H9 (cell line): ENCODE data around the gene STK10. TPM values are rescaled to one million over a fixed set of nuclear protein-coding genes. Genes with fewer than 3 reads are reported as not detected.

ENCODE experiments used
- DNase-seq: peaks from one replicate; pipeline ENCODE4 v3.0.0-alpha.2; 2017
- H2AFZ ChIP-seq: one replicate; pipeline ENCODE4 v1.6.1; 2013; ENCODE audit warnings: mild to moderate bottlenecking, low read length, control low read depth, moderate library complexity
- H2AK5ac ChIP-seq: 2 replicates; pipeline ENCODE4 v1.6.1; 2013; ENCODE audit warnings: low read length, control low read depth, mixed read lengths; ENCODE audit not compliant: insufficient read length
- H2BK120ac ChIP-seq: one replicate; pipeline ENCODE4 v1.6.1; 2013; ENCODE audit warnings: low read depth, mild to moderate bottlenecking, low read length, control low read depth, inconsistent platforms; ENCODE audit not compliant: poor library complexity, severe bottlenecking
- H2BK12ac ChIP-seq: 2 replicates; pipeline ENCODE4 v1.6.1; 2013; ENCODE audit warnings: low read length, control low read depth, mixed read lengths, low read depth; ENCODE audit not compliant: insufficient read length
- H2BK15ac ChIP-seq: 2 replicates; pipeline ENCODE4 v1.6.1; 2013; ENCODE audit warnings: low read depth, low read length, control low read depth
- H2BK20ac ChIP-seq: one replicate; pipeline ENCODE4 v1.6.1; 2013; ENCODE audit warnings: low read depth, mild to moderate bottlenecking, low read length, control low read depth, inconsistent platforms; ENCODE audit not compliant: poor library complexity, severe bottlenecking
- H2BK5ac ChIP-seq: 2 replicates; pipeline ENCODE4 v1.6.1; 2013; ENCODE audit warnings: low read length, control low read depth, mixed read lengths; ENCODE audit not compliant: insufficient read length
- H3K14ac ChIP-seq: 2 replicates; pipeline ENCODE4 v1.6.1; 2013; ENCODE audit warnings: low read length, control low read depth; ENCODE audit not compliant: insufficient read depth
- H3K18ac ChIP-seq: 2 replicates; pipeline ENCODE4 v1.6.1; 2013; ENCODE audit warnings: low read depth, mild to moderate bottlenecking, mixed read lengths, low read length, control low read depth; ENCODE audit not compliant: insufficient read length
- H3K23ac ChIP-seq: 2 replicates; pipeline ENCODE4 v1.6.1; 2013; ENCODE audit warnings: low read length, control low read depth, mixed read lengths, low read depth; ENCODE audit not compliant: insufficient read length
- H3K23me2 ChIP-seq: 2 replicates; pipeline ENCODE4 v1.6.1; 2013; ENCODE audit warnings: low read depth, mild to moderate bottlenecking, mixed read lengths, low read length, control low read depth; ENCODE audit not compliant: insufficient read length, poor library complexity, severe bottlenecking
- H3K27ac ChIP-seq: 2 replicates; pipeline ENCODE4 v1.5.1; 2013; ENCODE audit warnings: low read length, control low read depth, mixed read lengths, low read depth; ENCODE audit not compliant: insufficient read length
- H3K27me3 ChIP-seq: 2 replicates; pipeline ENCODE4 v1.6.1; 2013; ENCODE audit warnings: low read length, control low read depth, inconsistent platforms; ENCODE audit not compliant: insufficient read depth
- H3K4ac ChIP-seq: 2 replicates; pipeline ENCODE4 v1.6.1; 2013; ENCODE audit warnings: low read depth, mild to moderate bottlenecking, control low read depth, inconsistent platforms, low read length, moderate library complexity
- H3K4me1 ChIP-seq: 2 replicates; pipeline ENCODE4 v1.6.1; 2013; ENCODE audit warnings: low read length, control low read depth, inconsistent platforms; ENCODE audit not compliant: insufficient read depth
- H3K4me2 ChIP-seq: 2 replicates; pipeline ENCODE4 v1.6.1; 2013; ENCODE audit warnings: low read length, control low read depth, mixed read lengths; ENCODE audit not compliant: insufficient read length, insufficient read depth
- H3K56ac ChIP-seq: 2 replicates; pipeline ENCODE4 v1.6.1; 2013; ENCODE audit warnings: low read depth, mild to moderate bottlenecking, mixed read lengths, low read length, control low read depth; ENCODE audit not compliant: insufficient read length
- H3K79me1 ChIP-seq: 2 replicates; pipeline ENCODE4 v1.6.1; 2013; ENCODE audit warnings: low read depth, mild to moderate bottlenecking, moderate library complexity, low read length, control low read depth, inconsistent platforms; ENCODE audit not compliant: insufficient read depth, poor library complexity, severe bottlenecking
- H3K79me2 ChIP-seq: 2 replicates; pipeline ENCODE4 v1.6.1; 2013; ENCODE audit warnings: low read length, control low read depth, inconsistent platforms; ENCODE audit not compliant: insufficient read depth
- H3K9ac ChIP-seq: 2 replicates; pipeline ENCODE4 v1.6.1; 2013; ENCODE audit warnings: low read length, control low read depth, mixed read lengths; ENCODE audit not compliant: insufficient read length; ENCODE audit errors: extremely low read depth
- H3K9me3 ChIP-seq: one replicate; pipeline ENCODE4 v1.6.1; 2013; ENCODE audit warnings: low read depth, low read length, inconsistent platforms; ENCODE audit not compliant: control insufficient read depth
- H3T11ph ChIP-seq: one replicate; pipeline ENCODE4 v1.6.1; 2013; ENCODE audit warnings: mild to moderate bottlenecking, low read length, control low read depth, inconsistent platforms
- H4K20me1 ChIP-seq: one replicate; pipeline ENCODE4 v1.6.1; 2013; ENCODE audit not compliant: control insufficient read depth, insufficient read length, insufficient read depth
- H4K5ac ChIP-seq: 2 replicates; pipeline ENCODE4 v1.6.1; 2013; ENCODE audit warnings: low read depth, mild to moderate bottlenecking, mixed read lengths, low read length, control low read depth; ENCODE audit not compliant: insufficient read length
- H4K8ac ChIP-seq: replicated peaks from 2 replicates; pipeline ENCODE4 v1.6.1; 2013; ENCODE audit warnings: low read length, control low read depth, mixed read lengths, low read depth; ENCODE audit not compliant: insufficient read length
- H4K91ac ChIP-seq: 2 replicates; pipeline ENCODE4 v1.6.1; 2013; ENCODE audit warnings: low read depth, mild to moderate bottlenecking, moderate library complexity, mixed read lengths, low read length, control low read depth; ENCODE audit not compliant: insufficient read length
- H3K27ac Mint-ChIP-seq, 3 experiments: 2 replicates in 2 of 3; 3 replicates in 1 of 3; pipeline ENCODE4 v1.8.0; 2020 to 2021; ENCODE audit warnings: mixed read lengths in 3 of 3, mild to moderate bottlenecking in 1 of 3, moderate library complexity in 1 of 3
- H3K27me3 Mint-ChIP-seq: 2 replicates; pipeline ENCODE4 v1.8.0; 2021; ENCODE audit warnings: low read depth, mild to moderate bottlenecking, moderate library complexity, mixed read lengths
- H3K36me3 Mint-ChIP-seq, 3 experiments: 2 replicates in 2 of 3; 3 replicates in 1 of 3; pipeline ENCODE4 v1.8.0; 2020 to 2021; ENCODE audit warnings: low read depth in 3 of 3, mixed read lengths in 3 of 3; ENCODE audit not compliant: insufficient read depth in 1 of 3
- H3K4me1 Mint-ChIP-seq, 2 experiments: 2 replicates each; pipeline ENCODE4 v1.8.0; 2020; ENCODE audit warnings: mixed read lengths in 2 of 2
- H3K4me3 Mint-ChIP-seq, 2 experiments: 2 replicates in 1 of 2; 3 replicates in 1 of 2; pipeline ENCODE4 v1.8.0; 2020 to 2021; ENCODE audit warnings: mild to moderate bottlenecking in 2 of 2, mixed read lengths in 2 of 2, moderate library complexity in 1 of 2
- H3K9me3 Mint-ChIP-seq, 2 experiments: 2 replicates in 1 of 2; 3 replicates in 1 of 2; pipeline ENCODE4 v1.8.0; 2020; ENCODE audit warnings: mild to moderate bottlenecking in 2 of 2, mixed read lengths in 2 of 2, moderate library complexity in 1 of 2
- WGBS: extraction: QIAGEN DNeasy Blood & Tissue Kit; methylation state at CpG from one replicate; pipeline ENCODE4 v1.1.7; 2013; ENCODE audit warnings: missing lambda C conversion rate, low lambda C conversion rate, mixed read lengths; ENCODE audit not compliant: insufficient read length; ENCODE audit errors: extremely low coverage; 5-methylcytosine and 5-hydroxymethylcytosine counted together
- total RNA-seq: library from RNA; stranded (reverse); gene quantifications from 2 replicates; pipeline ENCODE4 v1.2.1, GENCODE V29; 2021
- TF ChIP-seq, protein P1 (sequence below): fragments of 200-600 bp; sonication (generic); conservative IDR thresholded peaks from 3 replicates; pipeline ENCODE4 v1.8.0; 2021; ENCODE audit warnings: antibody characterized with exemption, mild to moderate bottlenecking

Gene STK10
- total RNA-seq, 1 experiment from 2014 or later: 14.6 TPM

DNA sequence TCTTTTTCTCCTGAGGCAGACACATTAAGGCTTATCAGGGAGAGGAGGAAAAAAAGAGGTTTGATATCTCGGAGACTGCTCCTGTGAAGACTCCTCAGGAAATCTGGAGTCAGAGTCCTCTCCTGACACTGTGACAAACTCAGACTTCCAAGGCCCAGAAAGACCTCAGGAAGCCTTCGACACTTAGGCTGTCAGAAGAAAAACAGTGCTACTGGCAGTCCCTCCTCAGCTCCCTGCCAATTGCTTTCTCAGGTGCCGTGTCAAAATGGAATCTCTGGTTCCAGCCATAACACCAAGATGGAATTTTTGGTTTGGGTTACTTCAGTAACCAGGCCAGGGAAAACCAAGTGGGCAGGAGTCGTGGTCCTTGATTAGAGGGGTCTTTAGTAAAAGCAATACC, 4.1 kb downstream of the STK10 start:
- Histone ChIP-seq H2AK5ac (no peak overlapping the region), H2BK120ac (no peak overlapping the region), H2BK15ac (no peak overlapping the region), H4K5ac (no peak overlapping the region), H2AFZ (no peak overlapping the region), H3K9me3 (no peaks in the 10 kb centered on the region), H3K27ac (no peak overlapping the region), H3K4ac (no peak overlapping the region), H2BK5ac (no peak overlapping the region), H3K4me2 (no peak overlapping the region), H3K23ac (no peak overlapping the region), H3K79me2 (peaks cover 4% of the 10 kb centered on the region; the same call in 1 of the 2 replicates), H3K14ac (no peak overlapping the region), H3K18ac (no peak overlapping the region), H4K8ac (no peak overlapping the region), H4K20me1 (no peaks in the 10 kb centered on the region), H3K27me3 (no peaks in the 10 kb centered on the region), H3K9ac (no peak overlapping the region), H2BK12ac (no peak overlapping the region), H3T11ph (no peak overlapping the region), H3K23me2 (peaks cover 13% of the 10 kb centered on the region), H3K56ac (no peak overlapping the region), H2BK20ac (no peak overlapping the region), H4K91ac (no peak overlapping the region), H3K4me1 (peaks cover 9% of the 10 kb centered on the region; the same call in 1 of the 2 replicates), H3K79me1 (no peaks in the 10 kb centered on the region)
- no peak overlapping the region for H3K4me3 Mint-ChIP-seq
- no peak for DNase-seq
- peaks cover 29% of the 10 kb centered on the region in 2 experiments for H3K4me1 Mint-ChIP-seq
- H3K27me3 Mint-ChIP-seq: peaks cover 4% of the 10 kb centered on the region
- H3K27ac Mint-ChIP-seq: no peak overlapping the region
- WGBS: no CpG with 5 or more reads among the region's 4 CpGs
- H3K9me3 Mint-ChIP-seq: no peaks in the 10 kb centered on the region
- H3K36me3 Mint-ChIP-seq: peaks cover 3 to 4% (median 3%) of the 10 kb centered on the region in 3 experiments; a peak in 3 of 7 replicates
- TF ChIP-seq, protein P1, sequence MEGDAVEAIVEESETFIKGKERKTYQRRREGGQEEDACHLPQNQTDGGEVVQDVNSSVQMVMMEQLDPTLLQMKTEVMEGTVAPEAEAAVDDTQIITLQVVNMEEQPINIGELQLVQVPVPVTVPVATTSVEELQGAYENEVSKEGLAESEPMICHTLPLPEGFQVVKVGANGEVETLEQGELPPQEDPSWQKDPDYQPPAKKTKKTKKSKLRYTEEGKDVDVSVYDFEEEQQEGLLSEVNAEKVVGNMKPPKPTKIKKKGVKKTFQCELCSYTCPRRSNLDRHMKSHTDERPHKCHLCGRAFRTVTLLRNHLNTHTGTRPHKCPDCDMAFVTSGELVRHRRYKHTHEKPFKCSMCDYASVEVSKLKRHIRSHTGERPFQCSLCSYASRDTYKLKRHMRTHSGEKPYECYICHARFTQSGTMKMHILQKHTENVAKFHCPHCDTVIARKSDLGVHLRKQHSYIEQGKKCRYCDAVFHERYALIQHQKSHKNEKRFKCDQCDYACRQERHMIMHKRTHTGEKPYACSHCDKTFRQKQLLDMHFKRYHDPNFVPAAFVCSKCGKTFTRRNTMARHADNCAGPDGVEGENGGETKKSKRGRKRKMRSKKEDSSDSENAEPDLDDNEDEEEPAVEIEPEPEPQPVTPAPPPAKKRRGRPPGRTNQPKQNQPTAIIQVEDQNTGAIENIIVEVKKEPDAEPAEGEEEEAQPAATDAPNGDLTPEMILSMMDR: no peak
